AG10803 (cell line): Measurements from ENCODE around the gene ARL8A.
"Not testable (repeated sequence)": the region's sequence is repeated elsewhere in the genome, so short reads cannot be mapped to it uniquely, and the experiment has no call there.

Experiments used
- DNase-seq: peaks from one replicate; pipeline ENCODE4 v3.0.0; 2010; ENCODE audit warnings: low read depth
- H3K4me3 ChIP-seq: 2 replicates; pipeline ENCODE4 v1.5.1; 2011; ENCODE audit warnings: mild to moderate bottlenecking, low read length, control low read depth
- TF ChIP-seq, protein P1 (sequence below): conservative IDR thresholded peaks from 2 replicates; pipeline ENCODE4 v1.5.1; 2011; ENCODE audit warnings: mild to moderate bottlenecking, low read length, control low read depth, inconsistent platforms

ARL8A gene

DNA sequence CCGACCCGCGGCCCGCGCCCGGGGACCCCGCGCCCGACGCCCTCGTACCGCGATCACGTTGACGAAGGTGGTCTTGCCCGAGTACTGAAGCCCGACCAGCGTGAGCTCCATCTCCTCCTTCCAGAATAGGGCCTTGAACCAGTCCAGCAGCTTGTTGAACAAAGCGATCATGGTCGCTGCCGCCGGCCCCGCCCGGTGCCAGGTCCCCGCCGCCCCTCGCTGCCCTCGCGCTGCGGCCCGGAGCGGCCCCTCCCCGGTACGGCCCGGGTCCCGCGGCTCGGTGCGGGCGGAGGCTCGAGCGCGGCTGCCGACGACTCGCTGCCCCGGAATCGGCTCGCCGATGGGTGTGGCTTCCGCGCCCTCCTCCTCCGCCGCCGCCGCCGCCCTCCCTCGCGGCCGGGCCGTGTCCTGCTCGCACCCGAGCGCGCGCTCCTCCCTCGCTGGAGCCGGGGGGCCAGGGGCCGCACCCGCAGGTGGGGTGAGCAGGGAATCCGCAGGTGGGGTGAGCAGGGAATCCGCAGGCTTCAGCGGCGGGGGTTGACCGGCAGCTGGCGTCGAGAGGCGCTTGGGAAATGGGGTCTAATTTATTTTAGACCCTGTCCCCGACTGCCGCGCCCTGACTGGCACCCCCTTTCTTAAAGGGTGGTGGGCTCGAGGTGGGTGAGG lies at the start of gene ARL8A:
Gene ARL8A (minus strand): TSS at position 336 of the 666 bp plus-strand sequence. CDS start 165 bp downstream, at position 171.
- TF ChIP-seq, protein P1, sequence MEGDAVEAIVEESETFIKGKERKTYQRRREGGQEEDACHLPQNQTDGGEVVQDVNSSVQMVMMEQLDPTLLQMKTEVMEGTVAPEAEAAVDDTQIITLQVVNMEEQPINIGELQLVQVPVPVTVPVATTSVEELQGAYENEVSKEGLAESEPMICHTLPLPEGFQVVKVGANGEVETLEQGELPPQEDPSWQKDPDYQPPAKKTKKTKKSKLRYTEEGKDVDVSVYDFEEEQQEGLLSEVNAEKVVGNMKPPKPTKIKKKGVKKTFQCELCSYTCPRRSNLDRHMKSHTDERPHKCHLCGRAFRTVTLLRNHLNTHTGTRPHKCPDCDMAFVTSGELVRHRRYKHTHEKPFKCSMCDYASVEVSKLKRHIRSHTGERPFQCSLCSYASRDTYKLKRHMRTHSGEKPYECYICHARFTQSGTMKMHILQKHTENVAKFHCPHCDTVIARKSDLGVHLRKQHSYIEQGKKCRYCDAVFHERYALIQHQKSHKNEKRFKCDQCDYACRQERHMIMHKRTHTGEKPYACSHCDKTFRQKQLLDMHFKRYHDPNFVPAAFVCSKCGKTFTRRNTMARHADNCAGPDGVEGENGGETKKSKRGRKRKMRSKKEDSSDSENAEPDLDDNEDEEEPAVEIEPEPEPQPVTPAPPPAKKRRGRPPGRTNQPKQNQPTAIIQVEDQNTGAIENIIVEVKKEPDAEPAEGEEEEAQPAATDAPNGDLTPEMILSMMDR, result no peak
- H3K4me3 ChIP-seq, result peak within 1 kb of the TSS; percentile 81
- DNase-seq, result peak; percentile 38

DNA sequence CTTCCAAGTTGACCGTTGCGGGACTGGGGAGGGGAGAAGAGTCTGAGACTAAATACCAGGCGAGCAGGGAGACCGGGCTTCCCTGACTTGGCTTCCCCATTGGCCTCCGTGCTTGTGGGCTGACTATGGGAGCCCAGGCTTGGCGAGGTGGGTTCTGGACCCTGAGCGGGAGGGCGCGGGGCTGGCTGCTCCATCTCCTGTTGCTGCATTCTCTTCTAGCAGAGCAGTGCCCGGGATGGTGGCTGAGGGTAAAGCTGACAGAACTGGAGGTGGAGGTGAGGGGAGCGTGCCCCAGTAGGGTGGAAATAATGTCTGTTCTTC lies 49.8 kb upstream of the ARL8A start:
- TF ChIP-seq, protein P1, result no peak
- DNase-seq, result no peak
- H3K4me3 ChIP-seq, result no peak overlapping the region

DNA sequence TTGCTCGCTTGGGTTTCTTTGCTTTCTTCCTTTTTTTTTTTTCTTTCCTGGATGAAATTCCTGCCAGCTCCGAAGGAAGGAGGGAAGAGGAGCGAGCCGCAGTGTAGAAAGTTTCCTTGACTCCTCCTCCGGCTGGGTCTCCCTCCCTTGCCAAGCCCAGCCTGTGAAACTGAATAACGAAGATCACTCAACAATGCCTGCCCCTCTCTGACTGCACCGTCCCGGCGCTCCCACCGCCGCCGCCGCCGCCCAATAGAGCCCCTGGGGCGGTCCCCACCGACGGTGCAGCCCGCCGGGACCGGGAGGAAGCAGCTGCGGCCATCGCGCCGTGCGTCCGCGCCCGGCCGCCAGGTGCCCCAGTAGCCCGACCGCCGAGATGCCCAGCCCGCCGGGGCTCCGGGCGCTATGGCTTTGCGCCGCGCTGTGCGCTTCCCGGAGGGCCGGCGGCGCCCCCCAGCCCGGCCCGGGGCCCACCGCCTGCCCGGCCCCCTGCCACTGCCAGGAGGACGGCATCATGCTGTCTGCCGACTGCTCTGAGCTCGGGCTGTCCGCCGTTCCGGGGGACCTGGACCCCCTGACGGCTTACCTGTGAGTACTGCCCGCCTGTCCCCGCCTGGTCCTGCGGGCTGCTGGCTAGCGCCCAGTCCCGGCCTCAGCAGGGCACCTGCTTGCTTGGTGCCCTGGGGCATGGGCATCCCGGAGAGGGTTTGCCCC lies 49.2 kb upstream of the ARL8A start, which contains the start of gene LGR6:
Gene LGR6 (plus strand): TSS at position 186 of the 714 bp plus-strand sequence. CDS start 191 bp downstream, at position 377.
- TF ChIP-seq, protein P1, result no peak
- DNase-seq, result no peak
- H3K4me3 ChIP-seq, result no peak within 1 kb of the TSS

DNA sequence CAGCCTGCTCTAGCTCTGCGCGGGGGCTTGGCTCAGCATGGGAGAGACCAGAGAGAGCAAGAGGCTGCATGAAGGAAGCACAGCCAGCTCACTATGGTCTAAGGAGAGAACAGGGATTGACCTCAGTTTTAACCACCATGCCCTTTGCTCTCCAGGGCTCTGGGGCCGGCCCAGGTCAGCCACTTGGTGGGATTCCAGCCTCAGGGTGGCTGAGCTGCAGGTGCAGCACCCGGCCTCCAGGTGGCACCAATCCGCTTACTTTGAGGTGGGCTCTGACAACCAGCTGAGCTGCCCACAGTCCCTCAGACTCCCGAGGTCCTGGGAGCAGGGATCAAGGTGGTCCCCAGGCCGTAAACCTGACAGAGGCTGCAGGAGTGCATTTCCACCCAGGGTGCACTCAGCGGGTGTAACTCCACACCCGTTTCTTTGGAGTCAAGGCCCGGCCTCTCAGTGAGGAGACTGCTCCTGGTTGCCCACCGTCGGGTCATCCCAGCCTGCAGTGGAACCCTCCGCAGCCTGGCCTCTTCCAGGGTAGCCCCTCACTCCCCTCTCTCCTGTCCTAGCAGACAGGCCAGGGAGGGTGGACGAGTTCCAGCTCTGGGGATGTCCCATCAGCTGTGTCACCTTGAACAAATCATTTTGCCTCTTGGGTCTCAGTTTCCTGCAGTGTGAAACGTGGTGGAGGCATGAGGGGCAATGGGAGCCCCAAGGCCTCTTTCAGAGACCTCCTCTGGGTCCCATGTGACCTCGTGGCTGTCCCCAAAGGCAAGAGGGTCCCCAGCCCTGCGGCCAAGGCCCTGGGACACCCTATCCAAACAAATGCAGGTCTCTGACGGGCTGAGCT lies 48.5 kb upstream of the ARL8A start:
- DNase-seq, result peak; percentile 33
- TF ChIP-seq, protein P1, result peak; percentile 83
- no peak overlapping the region for H3K4me3 ChIP-seq

DNA sequence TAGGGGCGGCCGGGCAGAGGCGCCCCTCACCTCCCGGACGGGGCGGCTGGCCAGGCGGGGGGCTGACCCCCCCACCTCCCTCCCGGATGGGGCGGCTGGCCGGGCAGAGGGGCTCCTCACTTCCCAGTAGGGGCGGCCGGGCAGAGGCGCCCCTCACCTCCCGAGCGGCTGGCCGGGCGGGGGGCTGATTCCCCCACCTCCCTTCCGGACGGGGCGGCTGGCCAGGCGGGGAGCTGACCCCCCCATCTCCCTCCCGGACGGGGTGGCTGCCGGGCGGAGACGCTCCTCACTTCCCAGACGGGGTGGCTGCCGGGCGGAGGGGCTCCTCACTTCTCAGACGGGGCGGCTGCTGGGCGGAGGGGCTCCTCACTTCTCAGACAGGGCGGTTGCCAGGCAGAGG lies 46.9 kb upstream of the ARL8A start:
- not testable (repeated sequence) for DNase-seq

DNA sequence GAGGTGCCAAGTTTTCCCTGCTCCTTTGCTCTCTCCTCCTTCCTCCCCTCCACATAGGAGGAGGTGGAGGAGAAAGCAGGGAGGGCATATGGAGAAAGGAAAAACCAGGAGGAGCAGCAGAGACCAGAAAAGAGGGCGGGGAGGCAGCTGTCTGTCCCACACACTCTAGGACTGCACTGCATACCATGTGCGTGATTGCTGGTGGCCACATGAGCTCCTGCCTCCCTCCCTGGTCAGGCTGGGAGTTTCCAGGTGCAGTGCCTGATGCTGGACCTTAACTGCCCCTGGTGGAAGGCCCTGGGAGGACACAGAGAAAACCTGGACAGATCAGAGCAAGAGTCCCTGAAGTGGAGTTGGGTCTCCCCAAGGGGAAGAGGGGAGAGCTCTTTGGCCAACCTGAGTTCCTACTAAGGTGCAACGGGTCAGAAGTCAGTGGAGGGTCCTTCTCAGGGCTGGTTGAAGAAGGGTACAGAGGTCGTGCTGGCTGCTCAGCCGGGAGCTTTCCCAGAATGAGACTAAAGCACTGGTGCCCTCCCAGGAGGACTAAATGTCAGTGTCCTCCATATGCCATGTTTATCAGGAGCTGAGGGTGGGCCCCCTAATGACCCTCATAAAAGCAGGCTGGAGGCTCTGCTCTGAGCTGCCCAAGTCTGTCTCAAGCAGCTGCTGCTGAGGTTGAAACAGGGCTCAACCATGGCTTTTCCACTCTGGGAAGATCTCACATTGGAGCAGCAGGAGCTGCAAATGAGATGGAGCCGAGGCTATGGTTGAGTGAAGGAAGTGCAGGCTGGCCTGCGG lies 45.6 kb upstream of the ARL8A start:
- TF ChIP-seq, protein P1, result peak; percentile 21; the same call in 1 of the 2 replicates
- no peak overlapping the region for H3K4me3 ChIP-seq

More for the DNA sequence above, 46.9 kb upstream of the ARL8A start:
- H3K4me3 ChIP-seq, result not testable (repeated sequence)

More for the DNA sequence above, 45.6 kb upstream of the ARL8A start:
- DNase-seq, result no peak
